Activated T-helper 9 cell treated with anti-CD3 and anti-CD28 coated beads, Interleukin-2, amount 50 U/mL, for 16 hours (primary cell): ENCODE data around the gene STK36.

Experiments used
- DNase-seq: peaks from one replicate; pipeline ENCODE4 v3.0.0-alpha.2; 2020; ENCODE audit warnings: low read depth

The STK36 gene

DNA sequence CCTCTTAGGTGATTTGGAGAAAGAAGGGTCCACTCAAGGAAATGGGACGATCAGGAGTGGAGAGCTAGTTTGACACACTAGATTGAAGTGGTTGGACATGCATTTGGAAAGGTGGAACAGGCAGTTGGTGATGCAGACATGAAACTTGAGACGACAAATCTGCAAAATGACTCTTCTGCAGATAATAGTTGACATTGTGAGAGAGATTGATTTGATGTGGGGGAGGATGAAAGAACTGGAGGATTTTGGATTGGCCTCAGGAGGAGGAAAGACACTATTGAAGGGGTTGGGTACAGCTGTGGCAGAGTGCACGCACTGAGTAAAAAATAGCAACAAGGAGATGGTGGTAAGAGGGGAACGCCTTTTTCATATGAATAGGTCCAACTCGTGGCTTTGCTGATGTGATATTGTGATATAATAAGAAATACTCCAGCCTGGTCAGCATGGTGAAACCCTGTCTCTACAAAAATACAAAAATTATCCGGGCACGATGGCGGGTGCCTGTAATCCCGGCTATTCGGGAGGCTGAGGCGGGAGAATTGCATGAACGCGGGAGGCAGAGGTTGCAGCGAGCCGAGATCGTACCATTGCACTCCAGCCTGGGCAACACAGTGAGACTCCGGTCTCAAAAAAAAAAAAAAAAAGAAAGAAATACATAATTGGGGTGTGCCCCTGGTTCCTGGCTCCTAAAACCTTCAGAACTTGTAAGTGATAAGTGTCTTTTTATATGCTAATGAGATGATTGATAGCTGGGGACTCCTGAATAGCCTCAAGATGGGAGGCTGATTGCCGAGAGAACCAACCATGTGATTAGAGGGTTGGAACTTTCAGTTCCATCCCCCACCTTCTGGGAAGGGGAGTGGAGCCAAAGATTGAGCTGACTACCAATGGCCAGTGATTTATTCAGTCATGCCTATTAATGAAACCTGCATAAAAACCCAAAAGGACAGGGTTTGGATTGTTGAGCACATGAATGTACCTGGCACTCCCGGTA, 48.5 kb downstream of the STK36 start:
- no peak for DNase-seq

DNA sequence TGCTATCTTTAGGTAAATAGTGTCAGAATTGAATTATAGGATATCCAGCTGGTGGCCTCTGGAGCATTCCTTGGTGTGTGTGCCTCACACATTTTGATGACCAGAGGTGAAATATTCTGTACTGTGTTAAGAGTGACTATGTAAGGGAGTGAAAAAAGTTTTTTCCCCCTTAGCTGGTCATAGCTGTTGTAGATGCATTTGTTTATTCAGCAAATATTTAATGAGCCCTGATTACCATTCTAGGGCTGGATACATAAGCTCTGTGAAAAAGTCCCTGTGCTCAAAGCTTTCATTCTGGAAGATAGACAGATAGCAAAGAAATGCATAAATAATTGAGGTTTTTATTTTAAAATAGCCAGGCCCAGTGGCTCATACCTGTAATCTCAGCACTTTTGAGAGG, 49.6 kb downstream of the STK36 start:
- no peak for DNase-seq

DNA sequence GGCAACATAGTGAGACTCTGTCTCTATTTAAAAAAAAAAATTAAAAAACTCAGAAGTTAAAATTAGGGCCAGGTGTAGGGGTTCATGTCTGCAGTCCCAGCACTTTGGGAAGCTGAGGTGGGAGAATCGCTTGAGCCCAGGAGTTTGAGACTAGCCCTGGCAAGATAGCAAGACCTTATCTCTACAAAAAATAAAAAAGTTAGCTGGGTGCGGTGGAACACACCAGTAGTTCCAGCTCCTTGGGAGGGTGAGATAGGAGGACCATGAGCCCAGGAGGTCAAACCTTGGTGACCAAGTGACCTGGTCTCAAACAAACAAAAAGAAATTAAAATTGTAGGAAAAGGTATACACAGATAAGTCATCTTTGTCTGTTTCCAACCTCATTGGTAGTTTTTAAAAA, 50.0 kb downstream of the STK36 start:
- no peak for DNase-seq

DNA sequence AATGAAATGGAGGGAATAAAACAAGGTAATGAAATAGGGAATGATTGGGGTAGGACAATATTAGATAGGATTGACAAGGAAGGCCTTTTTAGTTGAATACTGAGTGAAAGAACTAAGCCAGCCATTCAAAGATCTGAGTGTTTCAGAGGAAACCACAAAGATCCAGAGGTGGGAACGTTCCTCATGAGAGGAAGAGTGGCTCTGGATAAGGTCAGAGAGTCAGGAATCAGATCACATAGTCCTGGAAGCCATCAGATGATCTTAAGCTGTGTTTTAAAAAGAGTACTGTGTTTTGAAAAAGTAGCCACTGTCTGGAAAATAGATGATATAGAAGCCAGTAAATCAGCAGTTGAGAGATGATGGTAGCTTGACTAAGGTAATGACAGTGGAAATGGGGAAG, 50.5 kb downstream of the STK36 start:
- DNase-seq = no peak

DNA sequence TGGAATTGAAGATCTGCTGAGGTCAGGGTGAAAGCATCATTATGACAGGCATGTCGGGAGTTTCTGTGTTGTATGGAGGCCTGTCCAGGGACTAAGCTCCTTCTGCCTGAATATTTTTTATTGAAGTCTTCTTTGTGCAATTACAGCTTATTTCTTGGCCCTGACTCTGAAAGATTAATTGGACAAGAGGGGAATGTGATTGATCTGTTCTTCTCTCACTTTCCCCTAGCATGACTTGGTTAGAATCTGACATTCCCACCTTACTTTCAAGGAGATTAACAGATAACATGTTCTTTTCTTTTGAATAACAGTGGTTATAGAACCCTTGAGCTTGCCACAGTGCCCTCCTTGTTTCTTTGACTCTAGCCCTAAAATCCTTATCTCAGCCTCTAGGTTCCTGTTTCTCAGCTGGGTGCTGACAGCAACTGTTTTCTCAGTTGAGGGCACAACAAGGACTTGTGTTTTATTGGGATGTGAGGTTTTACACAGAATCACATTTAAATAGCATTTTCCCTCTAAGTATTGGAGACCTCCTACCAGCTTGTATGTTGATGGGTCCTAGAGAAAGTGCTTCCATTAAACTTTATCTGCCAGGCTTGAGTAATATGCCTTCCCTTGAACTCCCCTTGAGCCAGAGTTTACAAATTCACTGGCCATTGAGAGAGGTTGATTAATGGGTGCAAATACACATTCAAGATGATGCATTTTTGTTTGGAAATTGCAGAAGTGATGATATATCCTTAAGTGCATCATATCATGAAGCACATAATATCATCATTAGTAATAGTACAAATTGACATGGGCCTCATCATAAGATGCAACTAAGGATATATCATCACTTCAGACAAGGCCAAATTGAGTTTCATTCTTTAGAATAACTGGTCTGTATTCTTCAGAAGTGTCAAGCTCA, 51.2 kb downstream of the STK36 start:
- no peak for DNase-seq

DNA sequence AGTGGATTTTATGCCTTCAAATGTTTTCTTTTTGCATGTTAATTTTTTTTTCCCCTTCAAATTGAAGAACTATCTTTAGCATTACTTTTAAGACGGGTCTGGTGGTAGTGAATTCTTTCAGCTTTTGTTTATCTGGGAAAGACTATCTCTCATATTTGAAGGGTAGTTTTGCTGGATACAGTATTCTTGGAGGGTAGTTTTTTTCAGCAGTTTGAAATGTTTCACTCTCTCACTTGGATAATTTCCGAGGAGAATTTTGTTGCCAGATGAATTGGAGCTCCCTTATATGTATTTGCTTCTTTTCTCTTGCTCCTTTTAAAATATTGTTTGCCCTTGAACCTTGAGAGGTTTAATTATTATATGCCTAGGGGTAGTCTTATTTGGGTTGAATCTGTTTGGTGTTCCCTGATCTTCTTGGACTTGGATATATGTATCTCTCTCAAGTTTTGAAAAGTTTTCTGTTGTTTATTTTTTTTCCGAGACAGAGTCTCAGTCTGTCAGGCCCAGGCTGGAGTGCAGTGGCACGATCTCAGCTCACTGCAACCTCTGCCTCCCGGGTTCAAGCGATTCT, 54.2 kb downstream of the STK36 start:
- DNase-seq = no peak

DNA sequence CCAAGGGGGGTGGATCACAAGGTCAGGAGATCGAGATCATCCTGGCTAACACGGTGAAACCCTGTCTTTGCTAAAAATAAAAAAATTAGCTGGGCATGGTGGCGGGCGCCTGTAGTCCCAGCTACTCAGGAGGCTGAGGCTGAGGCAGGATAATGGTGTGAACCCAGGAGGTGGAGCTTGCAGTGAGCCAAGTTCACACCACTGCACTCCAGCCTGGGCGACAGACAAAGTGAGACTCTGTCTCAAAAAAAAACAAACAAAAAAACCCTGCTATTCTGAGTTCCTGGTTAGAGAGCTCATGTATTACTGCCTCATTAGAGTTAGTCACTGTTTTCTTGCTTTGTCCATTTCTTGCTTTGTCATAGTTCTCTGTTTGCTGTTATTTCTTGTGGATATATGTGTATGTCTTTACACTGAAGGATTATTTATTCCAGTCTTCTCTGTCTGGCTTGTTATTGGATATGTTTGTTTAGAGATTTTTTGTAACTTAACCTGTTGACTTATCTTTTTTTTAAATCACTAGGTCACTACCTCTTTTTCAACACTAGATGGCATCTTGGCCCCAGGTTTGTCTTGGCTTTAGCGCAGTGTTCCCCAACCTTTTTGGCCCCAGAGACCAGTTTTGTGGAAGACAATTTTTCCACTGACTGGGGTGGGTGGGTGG, 55.7 kb downstream of the STK36 start:
- DNase-seq = no peak

DNA sequence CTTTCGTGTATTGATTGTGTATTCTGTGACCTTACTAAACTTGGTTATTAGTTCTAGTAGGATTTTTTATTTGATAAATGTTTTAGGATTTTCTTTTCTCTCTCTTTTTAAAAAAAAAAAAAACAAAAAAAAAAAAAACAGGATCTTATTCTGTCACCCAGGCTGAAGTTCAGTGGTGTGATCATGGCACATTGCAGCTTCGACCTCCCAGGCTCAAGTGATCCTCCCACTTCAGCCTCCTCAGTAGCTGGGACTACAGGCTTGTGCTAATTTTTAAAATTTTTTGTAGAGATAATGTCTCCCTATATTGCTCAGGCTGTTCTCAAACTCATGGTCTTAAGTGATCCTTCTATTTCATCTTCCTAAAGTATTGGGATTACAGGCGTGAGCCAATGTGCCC, 57.8 kb downstream of the STK36 start:
- DNase-seq = no peak

DNA sequence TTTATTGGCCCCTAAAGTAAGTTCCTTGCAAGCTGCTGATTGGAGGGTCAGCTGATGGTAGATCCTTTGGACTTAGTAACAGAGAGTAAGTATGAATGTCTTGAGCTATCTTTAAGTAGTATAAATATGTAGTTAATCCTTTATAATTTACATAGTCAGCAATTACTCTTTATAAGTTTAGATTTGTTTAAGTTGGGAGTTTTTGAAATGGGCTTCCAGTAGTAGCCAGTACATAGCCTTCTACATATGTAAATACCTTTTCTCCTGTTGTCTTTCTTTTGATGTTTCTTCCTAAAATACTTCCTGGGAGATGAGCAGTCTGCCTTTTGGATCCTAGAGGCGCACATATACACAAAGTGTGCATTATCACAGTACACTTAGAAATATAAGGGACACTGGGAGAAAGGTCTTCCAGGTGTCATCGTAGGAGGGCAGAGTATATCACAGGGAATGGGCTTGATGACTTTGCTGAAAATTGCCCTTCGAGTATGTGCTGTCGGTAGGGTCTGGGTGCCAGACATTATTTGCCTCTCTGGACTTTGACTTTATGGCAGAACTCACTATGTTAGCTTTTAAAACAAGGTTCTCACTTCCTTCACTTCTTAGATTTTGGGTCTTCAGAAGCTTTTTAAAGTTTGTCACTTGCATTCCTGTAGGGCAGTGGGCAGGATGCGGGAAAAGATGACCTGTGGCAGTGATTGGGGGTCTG, 60.3 kb downstream of the STK36 start:
- no peak for DNase-seq

DNA sequence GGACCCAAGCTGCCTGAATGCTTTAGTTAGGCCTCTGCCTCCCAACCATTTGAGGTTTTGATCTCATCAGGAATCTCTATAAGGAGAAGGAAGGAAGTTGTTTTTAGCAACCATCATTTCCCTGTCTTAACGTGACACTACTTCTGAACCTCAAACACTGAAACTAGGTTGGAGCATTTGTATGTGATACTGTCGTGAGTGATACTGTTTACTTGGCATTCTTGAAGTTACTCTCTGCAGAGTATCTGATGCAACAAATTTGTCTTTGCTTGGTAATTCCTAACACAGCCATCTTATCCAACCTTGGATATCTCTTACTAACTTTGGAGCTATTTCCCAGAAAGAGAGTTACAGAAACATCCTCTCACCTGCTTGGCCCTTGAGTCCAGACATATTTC, 60.9 kb downstream of the STK36 start:
- DNase-seq = no peak

DNA sequence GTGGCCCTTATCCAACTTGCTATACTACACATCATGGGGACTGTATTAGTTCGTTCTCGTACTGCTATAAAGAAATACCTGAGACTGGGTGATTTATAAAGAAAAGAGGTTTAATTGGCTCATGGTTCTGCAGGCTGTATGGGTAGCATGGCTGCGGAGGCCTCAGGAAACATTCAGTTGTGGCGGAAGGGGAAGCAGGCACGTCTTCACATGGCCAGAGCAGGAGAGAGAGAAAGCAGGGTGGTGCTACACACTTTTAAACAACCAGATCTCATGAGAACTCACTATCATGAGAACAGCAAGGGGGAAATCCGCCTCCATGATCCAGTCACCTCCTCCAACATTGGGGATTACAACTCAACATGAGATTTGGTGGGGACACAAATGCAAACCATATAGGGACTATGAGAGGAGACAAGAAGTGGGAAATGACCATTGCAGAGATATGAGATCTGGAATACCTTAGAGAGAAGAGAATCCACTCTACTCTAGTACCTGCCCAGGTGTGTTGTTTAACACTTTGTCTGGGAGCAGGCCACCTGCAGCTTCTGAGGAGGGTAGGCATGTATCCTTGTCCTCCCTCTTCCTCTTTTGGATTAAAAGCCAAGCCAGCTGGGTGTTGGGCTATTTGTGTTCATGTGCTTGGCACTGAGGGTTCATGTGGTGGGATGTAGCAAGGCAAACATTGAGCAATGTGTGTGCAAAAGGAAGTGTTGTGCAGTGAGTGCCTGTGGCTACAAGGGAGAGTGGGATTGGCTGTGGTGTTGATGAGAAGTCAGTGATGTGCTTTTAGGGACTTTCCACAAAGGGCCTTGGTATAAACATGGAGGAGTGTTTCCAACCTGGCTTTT, 61.5 kb downstream of the STK36 start:
- DNase-seq = no peak

DNA sequence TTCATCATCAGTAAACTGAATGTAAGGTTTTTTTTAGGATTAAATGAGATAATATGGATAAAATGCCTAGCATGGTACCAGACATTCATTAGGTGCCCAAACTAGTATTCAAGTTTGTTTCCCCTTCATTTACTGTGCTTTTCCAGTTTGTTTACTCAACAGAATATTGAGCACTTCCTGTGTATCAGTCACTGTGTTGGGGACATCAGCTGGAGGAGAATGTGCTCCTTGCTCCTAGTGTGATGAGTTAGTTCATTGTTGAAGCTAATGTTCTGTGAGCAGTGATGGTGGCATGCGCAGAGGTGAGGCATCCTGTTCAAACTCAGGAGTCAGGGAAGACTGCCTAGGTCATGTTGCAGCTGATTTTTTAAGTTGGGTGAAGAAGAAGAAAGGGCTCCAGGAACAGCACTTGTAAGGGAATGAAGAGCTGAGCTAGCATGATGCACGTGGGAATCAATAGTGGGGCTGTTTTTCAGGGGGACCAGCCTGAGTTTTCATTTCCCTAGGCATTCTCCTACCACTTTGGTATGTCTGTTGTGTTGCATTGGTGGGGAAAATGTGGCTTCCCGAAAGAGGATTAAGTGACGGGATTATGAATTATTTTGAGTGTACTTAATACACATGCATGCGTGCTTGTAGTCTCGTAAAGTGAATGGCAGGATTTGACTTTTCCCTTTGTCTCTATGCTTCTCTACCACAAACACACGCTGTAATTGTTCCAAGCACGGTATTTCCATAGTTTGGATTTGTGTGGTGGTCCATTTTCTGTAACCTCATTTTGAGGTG, 62.5 kb downstream of the STK36 start:
- DNase-seq = no peak

DNA sequence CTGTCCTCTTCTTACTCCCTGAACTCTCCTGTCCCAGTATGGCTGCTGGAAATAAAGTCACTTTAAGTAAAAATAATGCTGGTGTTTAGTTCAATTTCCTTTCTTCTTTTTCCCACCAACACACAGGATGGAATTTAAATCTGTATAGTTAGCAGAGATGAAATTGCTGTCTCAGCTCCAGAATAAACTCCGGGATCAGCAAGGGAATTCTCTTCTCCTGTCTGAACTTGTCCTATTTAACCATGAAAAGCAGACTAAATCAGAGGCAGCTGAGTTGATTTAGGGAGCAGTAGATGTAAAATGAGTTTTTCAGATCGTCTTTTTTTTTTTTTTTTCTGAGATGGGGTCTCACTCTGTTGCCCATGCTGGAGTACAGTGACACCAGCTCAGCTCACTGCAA, 64.6 kb downstream of the STK36 start:
- no peak for DNase-seq

DNA sequence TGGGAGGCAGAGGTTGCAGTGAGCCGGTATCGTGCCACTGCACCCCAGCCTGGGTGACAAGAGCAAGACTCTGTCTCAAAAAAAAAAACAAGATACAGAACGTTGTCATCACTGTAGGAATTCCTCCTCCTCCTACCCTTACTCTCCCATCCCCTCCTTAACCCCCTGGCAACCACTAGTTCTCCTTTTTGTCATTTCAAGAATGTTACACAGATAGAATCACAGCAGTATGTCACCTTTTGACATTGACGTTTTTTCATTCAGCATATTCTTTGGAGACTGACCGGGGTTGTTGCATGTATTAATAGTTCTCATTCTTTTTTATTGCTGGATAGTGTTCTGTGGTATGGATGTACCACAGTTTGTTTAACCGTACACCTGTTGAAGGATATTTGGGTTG, 71.2 kb downstream of the STK36 start:
- DNase-seq = no peak

DNA sequence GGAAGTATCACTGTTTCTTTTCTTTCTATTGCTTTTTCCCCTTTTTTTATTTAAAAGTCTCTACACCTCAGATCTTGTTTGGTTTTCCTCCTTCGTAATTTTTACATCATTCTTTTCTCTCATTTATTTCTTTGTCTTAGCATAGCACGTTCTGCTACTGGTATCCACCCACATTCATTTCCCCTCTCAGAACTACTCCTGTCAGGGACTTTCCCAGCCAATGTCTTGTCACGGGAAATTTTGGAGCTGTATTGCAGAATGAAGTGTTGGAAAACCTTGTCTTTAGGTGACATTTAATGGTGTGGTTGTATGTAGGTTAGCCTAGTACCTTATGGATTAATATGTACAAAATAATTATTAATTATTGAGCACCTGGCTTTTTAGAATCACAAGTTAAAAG, 72.7 kb downstream of the STK36 start:
- DNase-seq = no peak

DNA sequence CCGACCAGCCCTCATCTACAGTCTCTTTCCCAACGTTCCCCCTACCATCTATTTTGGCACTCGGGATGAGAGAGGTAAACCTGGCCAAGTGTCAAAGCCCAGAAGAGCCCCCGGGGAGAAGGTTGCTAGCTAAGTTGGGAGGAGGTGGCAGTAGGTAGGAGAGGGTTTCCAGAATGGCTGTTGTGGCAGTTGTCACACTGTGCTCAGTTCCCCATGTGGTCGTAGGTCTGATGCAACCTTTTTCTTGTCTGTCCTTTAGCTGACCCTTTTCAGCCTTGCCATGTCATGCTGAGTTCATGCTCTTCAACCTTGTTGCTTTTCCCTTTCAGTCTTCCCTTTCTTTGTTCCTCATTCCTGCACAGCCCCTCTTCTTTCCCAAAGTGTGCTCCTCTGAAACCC, 73.3 kb downstream of the STK36 start:
- DNase-seq = no peak

DNA sequence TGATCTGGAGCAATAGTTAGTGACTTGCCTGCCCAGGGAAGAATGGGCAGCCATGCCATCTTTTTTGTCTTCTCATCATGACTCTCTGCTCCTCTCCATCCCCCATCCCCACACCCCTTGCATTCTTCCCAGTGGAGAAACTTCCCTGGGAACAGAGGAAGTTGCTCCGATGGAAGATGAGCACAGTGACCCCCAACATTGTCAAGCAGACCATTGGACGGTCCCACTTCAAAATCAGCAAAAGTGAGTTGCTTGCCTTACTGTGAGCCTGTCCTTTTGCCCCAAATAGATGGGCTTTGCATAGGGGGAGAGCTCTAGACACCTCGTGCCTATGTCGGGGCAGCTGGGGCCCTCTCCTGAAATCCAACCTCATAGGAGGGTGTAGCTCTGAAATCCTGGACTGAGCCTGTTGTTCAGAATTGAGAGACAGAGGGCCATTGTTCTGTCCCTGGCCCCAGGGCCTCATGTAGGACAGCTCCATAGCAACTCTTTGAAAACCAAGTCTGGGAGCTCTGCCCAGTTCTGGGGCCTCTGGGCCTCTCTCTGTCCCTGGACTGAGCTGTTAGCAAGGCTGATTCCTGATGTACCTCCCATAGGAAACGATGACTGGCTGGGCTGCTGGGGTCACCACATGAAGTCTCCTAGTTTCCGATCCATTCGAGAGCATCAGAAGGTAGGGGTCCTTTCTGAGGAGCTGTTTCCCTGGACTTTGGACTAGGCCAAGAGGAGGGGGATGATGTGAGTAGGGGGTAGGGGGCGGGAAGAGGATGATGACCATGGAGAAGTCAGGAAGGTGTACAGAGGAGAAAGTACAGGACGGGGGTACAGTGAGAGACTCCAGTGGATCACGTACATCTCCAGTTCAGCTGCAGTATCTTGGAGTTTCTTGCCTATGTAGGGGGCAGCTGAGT, 73.9 kb downstream of the STK36 start:
- DNase-seq = no peak

DNA sequence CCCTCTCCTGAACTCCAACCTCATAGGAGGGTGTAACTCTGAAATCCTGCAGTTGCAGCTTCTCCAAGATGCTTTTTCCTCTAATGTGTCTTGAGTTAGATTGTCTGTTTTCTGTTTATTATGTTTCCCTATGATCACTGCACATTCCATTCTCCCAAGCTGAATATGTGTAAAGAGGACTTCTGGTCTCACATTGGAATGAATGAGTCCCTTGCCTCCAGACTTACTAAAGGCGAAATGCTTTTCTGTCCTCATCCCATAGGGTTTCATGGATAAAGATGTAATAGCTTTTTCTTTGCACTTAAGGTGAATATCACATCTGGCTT, 74.5 kb downstream of the STK36 start:
- DNase-seq = no peak

DNA sequence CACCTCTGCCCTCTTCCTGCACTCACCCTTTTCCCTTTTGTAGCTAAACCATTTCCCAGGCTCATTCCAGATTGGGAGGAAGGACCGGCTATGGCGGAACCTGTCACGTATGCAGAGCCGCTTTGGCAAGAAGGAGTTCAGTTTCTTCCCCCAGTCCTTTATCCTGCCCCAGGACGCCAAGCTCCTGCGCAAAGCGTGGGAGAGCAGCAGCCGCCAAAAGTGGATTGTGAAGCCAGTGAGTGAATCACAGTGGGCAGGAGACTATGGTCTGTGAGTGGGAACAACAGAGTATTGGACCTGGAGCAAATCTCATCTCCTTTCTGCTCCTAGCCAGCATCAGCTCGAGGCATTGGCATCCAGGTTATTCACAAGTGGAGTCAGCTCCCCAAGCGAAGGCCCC, 75.1 kb downstream of the STK36 start:
- DNase-seq = no peak
